ENCODE results near the gene GSTP1.
"Not testable (repeated sequence)": the region's sequence is repeated elsewhere in the genome, so short reads cannot be mapped to it uniquely, and the experiment has no call there.

GSTP1 gene

DNA sequence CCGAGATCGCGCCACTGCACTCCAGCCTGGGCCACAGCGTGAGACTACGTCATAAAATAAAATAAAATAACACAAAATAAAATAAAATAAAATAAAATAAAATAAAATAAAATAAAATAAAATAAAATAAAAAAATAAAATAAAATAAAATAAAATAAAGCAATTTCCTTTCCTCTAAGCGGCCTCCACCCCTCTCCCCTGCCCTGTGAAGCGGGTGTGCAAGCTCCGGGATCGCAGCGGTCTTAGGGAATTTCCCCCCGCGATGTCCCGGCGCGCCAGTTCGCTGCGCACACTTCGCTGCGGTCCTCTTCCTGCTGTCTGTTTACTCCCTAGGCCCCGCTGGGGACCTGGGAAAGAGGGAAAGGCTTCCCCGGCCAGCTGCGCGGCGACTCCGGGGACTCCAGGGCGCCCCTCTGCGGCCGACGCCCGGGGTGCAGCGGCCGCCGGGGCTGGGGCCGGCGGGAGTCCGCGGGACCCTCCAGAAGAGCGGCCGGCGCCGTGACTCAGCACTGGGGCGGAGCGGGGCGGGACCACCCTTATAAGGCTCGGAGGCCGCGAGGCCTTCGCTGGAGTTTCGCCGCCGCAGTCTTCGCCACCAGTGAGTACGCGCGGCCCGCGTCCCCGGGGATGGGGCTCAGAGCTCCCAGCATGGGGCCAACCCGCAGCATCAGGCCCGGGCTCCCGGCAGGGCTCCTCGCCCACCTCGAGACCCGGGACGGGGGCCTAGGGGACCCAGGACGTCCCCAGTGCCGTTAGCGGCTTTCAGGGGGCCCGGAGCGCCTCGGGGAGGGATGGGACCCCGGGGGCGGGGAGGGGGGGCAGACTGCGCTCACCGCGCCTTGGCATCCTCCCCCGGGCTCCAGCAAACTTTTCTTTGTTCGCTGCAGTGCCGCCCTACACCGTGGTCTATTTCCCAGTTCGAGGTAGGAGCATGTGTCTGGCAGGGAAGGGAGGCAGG is at the start of gene GSTP1:
Gene GSTP1, plus strand, starts transcription at position 566 of the 958 bp plus-strand sequence. Its CDS starts 32 bp downstream, at position 598.
- peak; percentile 79 for DNase-seq

DNA sequence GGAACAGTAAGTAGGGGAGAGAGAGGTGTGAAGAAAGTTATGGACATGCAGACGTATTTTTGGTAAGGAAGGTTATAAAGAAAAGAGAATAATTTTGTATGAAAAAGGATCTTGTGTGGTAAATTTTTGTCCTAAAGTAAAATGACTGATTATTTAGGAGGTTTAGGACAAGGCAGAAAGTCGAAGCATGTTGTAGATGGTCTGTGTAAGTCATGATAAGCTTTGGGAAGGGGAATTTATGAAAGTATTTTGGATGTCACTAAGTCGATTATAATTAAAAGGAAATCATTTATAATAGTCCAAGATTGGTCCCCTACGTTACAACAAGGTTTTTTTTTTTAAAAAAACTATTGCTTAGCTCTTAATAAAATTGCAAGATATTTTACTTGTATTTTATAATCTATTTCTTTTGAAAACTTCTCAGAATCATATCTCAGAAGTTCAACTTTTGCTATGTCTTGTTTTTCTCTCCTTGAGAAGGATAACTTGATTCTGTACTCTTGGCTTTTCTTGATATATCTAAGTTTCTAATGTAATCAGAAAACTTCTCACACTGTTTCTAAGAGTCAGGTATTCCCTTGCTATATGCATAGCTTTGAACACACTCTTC is 49.4 kb upstream of the GSTP1 start:
- no peak for DNase-seq

DNA sequence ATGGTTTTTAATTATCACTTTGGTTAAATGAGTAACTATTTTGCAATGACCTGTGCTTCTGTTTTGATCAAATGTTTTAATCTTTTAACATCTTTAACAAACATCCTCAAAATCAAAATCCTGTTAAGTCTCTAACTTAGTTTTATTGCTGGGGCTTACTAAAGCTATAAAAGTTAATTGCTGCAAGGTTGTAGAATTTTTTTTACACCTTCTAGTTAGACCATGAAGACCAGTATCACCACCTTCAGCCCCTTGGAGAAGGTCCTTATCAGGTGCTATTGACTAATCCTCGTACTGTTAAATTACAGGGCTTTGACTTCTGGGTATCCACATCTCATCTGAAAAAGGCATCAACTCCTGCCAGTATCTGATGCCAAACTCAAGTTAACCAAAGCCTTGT is 48.1 kb upstream of the GSTP1 start:
- no peak for DNase-seq

DNA sequence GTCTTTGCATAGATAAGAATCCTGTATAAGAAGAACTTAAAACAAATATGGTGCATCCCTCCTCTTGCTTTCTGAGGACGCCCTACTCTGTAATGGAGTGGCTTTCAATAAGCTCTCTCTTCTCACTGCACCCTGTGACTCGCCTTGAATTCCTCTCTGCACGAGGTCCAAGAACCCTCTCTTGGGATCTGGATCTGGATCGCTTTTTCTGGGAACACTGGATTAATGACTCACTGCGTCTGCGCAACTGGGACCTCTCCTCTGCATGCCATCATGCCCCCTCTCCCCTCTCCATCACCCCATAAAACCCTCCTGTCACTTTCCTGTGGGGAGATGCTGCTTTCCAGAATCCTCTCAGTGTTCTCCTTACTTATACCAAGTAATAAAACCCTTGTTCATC is 45.3 kb upstream of the GSTP1 start:
- DNase-seq, result no peak

DNA sequence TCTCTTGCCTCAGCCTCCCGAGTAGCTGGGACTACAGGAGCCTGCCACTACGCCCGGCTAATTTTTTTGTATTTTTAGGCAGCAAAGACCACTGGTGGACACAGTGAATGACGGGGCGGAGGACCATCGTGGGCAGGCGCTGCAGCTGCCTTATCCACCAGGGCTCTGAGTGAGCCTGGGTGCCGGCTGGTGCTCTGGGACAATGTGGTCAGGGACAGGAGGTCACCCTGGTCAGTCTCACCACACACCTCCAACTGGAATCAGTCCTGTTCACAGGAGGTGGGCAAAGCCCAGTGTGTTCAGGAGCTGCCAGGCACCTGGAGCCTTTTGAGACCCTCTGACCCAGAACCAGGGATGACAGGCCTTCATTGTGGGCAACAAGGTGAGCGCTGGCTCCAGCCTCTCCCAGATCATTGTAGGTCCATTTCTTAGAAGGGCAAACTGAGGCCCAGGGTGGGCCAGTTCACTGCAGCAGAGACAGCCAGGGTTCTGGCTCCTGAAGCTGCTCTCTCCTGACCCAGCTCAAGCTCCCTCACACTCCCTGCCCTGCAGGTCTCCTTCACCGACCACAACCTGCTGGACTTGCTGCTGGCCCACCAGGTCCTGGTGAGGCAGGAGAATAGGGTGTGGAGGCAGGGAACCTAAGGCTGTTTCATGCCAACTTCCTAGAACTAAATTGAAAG is 44.6 kb upstream of the GSTP1 start:
- no peak for DNase-seq

DNA sequence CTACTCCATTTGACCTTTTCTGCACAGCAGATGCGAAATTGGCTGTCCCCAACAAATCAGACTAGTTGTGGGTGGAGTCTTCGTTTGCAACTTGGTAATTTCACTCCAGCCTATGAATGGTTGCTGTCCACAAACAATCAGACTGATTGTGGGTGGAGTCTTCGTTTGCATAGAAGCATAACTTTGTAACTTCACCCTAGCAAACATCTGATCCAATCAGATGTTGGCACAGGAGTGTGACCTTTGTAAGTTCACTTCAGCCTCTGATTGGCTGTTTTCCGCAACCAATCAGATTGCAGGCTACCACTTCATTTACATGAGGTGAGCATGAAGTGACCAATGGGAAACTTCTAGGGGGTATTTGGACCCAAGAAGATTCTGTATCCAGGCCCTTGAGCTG is 44.1 kb upstream of the GSTP1 start:
- no peak for DNase-seq

DNA sequence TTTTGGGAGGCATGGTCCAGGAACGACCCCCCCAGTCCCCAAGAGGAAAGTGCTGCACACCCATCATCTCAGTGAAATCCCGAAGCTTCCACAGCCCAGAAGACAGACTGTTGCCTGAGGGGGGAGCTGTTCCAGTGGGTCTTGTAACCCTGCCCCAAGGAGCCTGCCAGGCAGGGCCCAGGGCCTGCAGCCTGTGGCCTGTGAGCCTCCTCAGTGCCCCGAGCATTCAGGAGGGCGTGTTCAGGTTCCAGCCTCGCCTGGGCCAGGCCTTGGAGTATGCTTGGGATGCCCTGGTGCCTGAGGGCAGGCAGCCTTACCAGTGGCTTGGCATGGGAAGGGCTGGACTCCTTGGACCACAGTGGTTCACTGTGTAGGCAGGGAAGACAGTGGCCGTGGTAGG is 42.4 kb upstream of the GSTP1 start:
- no peak for DNase-seq

DNA sequence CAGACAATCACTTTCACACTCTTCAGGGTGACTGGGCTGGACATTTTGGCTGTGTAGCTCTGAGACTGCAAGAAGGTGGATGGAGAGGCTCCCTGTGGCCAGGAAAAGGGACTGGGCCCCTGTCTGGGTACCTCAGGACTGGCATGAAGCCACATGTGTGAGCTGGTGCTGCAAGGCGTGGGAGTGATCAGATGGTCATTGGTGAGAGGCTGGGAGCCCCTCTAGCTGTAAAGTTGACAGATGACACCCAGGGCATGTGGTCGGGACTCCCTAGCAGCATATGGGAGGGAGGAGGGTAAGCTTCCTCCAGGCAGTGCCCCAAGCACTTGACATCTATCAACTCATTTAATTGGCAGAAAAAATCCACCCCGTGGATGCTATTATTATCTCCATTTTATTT is 41.4 kb upstream of the GSTP1 start:
- no peak for DNase-seq

DNA sequence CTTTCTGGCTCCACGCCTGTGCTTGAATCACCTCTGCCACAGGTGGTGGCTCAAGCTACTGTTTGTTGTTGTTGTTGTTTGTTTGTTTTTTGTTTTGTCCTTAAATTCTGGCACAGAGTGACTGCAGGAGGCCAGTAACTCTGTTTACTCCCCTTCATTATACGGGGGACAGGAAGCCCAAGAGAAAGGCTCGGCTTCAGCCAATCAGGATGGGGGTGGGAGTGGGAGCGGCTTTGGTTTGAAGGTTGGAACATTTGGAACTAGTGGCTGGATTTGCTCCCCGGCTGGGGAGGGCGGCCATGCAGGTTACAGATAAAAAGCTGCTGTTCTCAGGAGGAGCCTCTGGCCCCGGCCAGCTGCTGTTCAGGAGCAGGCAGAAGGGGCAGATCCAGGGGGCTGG is 40.6 kb upstream of the GSTP1 start:
- no peak for DNase-seq

DNA sequence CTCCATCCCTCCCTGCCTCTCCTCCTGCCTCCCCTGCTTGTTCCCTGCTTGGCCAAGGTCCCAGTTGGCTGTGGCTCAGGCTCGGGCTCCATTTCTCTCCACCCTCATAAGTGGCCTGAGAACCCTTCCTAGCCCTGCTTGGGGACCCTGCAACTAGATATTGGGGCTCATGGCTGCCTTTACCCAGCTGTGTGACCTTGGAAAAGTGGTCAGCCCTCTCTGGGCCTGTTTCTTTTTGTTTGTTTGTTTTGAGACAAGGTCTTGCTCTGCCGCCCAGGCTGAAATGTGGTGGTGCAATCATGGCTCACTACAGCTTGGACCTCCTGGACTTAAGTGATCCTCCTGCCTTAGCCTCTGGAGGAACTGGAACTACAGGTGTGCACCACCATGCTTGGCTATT is 40.0 kb upstream of the GSTP1 start:
- DNase-seq, result no peak

DNA sequence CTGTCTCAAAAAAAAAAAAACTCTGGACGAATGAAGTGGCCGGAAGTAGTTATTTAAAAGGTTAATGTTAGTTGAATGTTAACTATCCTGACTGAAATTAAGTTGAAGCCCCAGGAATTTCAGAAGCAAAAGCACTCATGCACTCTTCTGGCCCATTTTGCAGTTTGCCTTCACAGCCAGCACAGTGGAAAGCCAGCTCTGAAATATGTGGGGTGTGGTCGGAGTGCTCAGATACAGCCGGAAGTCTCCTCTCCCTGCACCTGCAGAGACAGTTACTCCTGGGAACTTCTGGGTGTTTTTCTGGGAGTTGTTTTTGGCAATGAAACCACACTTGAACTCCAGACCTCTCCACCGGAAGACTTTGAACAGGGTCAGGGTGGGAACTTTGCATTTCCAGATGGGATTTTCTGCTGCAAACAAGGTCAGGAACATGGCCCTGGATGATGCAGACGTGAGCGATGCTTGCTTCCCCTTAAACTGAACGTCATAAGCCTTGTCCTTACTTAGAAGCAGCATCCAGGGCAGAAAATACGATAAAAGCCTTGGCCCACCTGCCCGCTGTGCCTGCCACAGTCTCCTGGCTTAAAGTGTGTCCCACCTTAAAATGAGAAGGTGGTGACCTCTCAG is 38.9 kb upstream of the GSTP1 start:
- DNase-seq, result no peak

DNA sequence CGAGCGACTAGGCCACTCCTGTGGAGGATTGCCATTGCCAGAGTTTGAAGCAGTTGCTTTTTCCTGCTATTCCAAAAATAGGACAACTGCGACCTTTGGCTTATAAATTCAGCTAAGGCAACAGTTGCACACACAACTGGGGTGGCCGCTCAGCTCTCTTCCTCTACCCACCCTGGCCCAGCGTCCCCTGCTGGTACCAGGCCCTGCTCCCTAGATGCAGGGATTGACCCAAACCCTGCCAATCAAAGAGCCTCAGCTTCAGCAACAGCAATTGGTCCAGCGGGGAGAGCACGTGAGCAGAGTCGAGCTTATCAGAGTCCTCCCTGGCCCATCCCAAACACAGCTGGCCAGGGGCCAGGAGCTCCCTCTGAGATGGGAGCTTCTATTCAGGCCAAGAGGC is 38.3 kb upstream of the GSTP1 start:
- DNase-seq, result no peak

DNA sequence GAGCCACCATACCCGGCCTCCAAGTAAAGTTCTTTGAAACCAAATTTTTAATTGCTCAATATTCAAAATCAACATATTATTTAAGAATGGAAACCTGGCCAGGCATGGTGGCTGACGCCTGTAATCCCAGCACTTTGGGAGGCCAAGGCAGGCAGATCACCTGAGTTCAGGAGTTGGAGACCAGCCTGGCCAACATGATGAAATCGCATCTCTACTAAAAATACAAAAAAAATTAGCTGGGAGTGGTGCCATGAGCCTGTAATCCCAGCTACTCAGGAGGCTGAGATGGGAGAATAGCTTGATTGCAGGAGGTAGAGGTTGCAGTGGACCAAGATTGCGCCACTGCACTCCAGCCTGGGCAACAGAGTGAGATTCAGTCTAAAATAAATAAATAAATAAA is 35.5 kb upstream of the GSTP1 start:
- not testable (repeated sequence) for DNase-seq

DNA sequence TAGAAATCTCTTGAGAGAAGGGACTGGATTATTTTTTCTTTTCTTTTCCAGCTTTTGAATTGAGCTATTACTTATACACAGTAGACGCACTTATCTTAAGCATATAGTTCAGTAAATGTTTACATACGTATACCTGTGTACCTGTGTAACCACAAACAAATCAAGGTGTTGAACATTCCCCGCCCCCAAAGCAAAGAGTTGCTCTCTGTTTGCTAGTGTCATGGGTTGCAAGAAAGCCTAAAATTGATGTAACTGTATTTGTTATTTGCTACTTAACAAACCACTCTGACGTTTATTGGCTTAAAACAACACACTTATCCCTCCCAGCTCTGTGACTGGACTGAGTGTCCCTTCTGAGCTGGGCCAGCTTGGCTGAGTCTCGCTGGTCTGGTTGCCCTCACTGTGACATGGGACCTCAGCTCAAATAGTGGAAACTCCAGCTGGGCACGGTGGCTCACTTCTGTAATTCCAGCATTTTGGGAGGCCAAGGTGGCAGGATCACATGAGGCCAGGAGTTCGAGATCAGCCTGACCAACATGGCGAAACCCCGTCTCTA is 35.0 kb upstream of the GSTP1 start:
- DNase-seq, result no peak

DNA sequence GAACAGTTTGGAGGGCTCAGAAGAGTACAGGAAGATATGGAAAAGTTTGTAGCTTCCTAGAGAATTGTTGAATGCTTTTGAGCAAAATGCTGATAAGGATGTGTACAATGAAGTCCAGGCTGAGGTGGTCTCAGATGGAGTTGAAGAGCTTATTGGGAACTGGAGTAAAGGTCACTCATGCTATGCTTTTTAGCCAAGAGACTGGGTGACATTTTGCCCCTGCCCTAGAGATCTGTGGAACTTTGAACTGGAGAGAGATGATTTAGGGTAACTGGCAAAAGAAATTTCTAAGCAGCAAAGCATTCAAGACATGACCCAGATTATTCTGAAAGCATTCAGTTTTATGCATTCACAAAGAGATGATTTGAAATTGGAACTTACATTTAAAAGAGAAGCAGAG is 32.5 kb upstream of the GSTP1 start:
- DNase-seq, result no peak

DNA sequence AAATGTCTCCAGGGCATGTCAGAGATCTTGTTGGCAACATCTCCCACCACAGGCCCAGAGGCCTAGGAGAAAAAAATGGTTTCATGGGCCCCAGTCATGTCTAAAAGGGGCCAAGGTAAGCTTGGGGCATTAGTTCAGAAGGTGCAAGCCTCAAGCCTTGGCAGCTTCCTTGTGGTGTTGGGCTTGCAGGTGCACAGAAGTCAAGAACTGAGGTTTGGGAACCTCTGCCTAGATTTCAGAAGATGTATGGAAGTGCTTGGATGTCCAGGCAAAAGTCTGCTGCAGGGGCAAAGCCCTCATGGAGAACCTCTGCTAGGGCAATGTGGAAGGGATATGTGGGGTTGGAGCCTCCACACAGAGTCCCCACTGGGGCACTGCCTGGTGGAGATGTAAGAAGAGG is 31.9 kb upstream of the GSTP1 start:
- not testable (repeated sequence) for DNase-seq

DNA sequence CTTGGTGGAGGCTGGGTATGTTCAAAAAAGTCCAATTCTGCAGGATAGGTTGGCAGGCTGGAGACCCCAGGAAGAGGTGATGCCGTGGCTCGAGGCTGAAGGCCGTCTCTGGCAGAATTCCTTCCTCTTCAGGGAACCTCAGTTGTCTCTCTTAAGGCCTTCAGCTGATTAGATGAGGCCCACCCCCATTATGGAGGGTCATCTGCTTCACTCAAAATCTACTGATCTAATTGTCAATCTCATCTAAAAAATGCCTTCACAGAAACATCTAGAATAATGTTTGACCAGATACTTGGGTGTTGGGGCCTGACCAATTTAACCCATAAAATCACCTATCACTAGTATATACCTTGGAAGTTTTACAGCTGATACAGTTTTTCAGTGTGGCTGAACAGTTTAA is 27.4 kb upstream of the GSTP1 start:
- no peak for DNase-seq

DNA sequence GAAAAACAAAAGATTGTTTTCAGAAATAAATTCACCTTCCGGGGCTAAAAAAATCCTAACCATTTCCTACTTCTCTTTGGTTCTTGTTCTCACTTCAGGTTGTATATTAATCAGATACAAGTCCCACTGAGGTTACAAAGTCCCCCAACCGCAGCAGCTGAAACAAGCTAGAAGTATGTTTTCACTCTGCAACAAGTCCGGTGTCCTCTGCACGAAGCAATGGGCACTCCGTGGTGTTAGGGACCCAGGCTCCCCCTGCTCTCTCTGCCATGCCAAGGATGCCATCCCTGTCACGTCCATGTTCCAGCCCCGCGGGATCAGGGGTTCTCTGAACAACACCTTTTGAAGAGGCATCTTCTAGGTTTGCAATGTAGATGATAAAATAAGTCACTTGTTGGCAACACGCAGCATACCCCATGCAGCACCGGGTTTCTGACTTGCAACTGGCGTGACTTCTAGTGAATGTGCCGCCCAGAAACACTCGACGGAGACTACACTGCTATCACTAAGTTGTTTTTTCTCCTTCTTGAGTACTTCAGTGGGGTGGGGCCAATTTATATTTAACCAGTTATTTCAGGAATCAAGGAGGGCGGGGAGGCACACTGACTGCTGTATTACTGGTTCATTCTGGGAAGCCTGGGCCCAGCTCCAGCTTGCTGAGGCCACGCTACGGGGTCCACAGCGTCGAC is 25.4 kb upstream of the GSTP1 start:
- no peak for DNase-seq

DNA sequence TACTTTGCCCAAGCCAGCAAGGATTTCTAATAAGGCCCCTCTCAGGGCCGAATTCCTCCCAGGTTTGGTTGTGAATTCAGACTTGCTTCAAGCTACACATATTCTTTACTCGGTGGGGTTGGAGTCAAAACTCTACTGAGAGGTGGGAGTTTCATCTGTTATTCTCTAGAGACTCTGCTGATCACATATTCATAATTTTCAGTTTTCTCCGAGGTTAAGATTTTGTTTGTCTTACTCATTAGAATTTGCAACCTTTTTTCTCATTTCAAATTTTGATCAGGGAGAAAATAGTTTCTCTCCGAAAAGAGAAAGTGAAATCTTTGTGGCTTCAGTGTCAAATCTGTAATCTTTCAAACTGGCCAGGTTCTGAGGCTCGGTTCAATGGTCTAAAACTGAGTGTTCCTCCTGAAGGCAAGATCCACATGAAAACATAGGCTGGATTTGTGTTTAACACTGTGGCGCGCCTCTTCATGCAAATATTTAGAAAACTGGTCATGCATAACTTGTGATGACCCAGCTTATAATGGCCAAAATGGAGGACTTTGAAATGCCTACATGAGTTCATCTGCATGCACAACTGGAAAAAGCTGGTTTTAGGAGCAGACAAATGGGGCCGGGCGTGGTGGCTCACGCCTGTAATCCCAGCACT is 21.5 kb upstream of the GSTP1 start:
- no peak for DNase-seq

DNA sequence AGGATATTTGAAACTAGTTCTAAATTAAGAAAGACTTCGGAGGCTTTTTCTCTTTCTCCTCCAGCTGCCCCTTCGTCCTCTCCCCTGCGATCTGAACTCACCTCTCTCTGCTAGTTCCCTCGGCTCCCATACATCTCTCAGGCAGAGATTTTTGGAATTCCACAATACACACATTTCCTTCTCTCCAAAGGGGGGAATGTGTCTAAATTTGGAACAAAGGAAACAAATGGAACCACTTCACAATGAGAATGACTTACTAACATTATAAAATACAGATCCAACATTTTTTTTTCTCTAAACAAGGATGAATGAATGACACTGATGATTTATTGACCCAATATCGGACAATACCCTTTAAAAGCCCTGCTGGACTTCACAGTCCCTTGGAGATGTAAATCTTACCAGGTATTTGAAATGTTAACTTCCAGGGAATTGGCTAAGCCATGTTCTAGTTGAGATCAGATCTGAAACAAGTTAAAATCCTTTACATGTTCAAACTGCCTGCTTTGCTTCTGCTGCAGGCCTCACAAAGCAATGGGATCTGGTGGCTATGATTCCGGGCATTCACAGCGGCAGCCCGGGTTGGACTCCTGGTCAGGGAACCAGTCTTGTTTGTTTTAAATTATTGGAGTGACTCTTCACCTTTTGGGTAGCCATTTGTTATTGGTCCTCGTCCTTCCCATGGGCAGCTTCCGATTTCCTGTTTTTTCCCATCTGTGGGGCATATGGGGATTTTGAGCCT is 20.5 kb upstream of the GSTP1 start:
- no peak for DNase-seq

DNA sequence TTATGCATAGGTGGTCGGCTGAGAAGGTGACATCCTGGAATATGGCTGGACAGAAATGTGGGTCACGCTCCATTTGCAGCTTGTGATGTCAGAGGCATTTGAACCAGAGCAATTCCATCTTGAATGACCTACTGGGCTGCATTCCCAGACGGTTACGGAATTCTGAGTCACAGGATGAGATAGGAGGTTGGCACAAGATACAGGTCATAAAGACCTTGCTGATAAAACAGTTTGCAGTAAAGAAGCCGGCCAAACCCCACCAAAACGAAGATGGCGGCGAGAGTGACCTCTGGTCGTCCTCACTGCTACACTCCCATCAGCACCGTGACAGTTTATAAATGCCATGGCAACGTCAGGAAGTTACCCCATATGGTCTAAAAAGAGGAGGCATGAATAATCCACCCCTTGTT is 19.9 kb upstream of the GSTP1 start:
- DNase-seq, result not testable (repeated sequence)
